Measurements from ENCODE around the gene DNAJC6. TPM values are rescaled to one million over a fixed set of nuclear protein-coding genes. Genes with fewer than 3 reads are reported as not detected.

DNAJC6 gene
- total RNA-seq, 2 experiments from 2014 or later: 4.1 to 6.2 TPM

DNA sequence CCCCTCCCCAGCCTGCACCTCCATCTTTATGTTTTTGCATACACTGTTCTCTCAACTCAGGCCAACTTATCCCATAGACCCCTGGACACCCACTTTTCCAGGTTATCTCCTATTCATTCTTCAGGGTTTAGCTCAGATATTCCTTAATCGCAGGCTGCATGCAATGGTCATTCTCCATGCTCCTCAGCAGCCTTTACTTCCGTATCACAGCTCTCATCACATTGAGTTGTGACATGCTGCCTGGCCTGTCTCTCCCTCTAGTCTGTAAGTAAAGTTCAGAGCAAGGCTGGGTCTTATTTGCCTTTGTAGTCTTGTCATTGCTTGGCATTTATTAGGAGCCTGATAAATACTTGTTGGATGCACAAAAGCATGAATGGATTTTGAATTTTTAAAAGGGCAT is 6.9 kb downstream of the DNAJC6 start:
- no peak overlapping the region for H3K4me3 Mint-ChIP-seq
- no peak for ATAC-seq
- peaks cover 11% of the 10 kb centered on the region for H3K9me3 Mint-ChIP-seq (ENCODE audit: low read depth)
- DNase-seq: no peak
- peaks cover 11% of the 10 kb centered on the region for H3K27me3 Mint-ChIP-seq
- no peak overlapping the region for H3K27ac Mint-ChIP-seq
- H3K4me1 Mint-ChIP-seq: no peaks in the 10 kb centered on the region
- H3K36me3 Mint-ChIP-seq: peaks cover 11% of the 10 kb centered on the region
- CTCF ChIA-PET: interaction anchor here (0.6 kb wide), 1 partner anchor 75 kb away, joined by 4 read pairs; no protein-coding TSS in a partner anchor

- ATAC-seq: no peak
Measured at GRCh38 chr1:65317866-65318653, 8.7 kb downstream of the DNAJC6 start.

DNA sequence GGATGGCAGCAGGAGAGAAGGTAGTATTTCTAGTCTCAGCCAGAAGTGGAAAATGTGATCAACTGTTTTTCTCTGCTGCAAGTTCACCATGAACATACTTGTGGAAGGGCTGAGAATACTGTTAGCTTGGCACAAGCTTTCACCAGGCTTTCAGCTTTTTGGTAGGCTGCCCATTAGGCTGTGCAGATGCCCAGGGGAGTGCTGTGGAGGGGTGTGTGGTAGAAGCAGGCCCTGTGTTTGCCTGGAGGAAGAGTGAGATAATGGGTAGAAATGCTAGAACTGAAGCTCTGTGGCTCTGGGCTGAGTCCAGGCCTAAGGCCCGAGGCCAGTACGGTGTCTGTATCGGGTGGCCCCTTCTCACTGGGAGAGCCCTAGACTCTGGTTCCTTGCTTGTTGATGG is 9.8 kb downstream of the DNAJC6 start:
- peaks cover 23% of the 10 kb centered on the region for H3K36me3 Mint-ChIP-seq
- peaks cover 6% of the 10 kb centered on the region for H3K4me1 Mint-ChIP-seq
- H3K27ac Mint-ChIP-seq: no peak overlapping the region
- CTCF ChIA-PET: no interaction called here
- H3K27me3 Mint-ChIP-seq: no peaks in the 10 kb centered on the region
- no peak for DNase-seq
- ATAC-seq: no peak
- H3K9me3 Mint-ChIP-seq (ENCODE audit: low read depth): peaks cover 18% of the 10 kb centered on the region
- H3K4me3 Mint-ChIP-seq: no peak overlapping the region

More at GRCh38 chr1:65317866-65318653, 8.7 kb downstream of the DNAJC6 start:
- H3K9me3 Mint-ChIP-seq (ENCODE audit: low read depth): peaks cover 14% of the 10 kb centered on the region
- peaks cover 15% of the 10 kb centered on the region for H3K36me3 Mint-ChIP-seq
- no peaks in the 10 kb centered on the region for H3K27me3 Mint-ChIP-seq
- CTCF ChIA-PET: no interaction called here
- no peak for DNase-seq
- peaks cover 1% of the 10 kb centered on the region for H3K4me1 Mint-ChIP-seq
- no peak overlapping the region for H3K27ac Mint-ChIP-seq
- H3K4me3 Mint-ChIP-seq: no peak overlapping the region

DNA sequence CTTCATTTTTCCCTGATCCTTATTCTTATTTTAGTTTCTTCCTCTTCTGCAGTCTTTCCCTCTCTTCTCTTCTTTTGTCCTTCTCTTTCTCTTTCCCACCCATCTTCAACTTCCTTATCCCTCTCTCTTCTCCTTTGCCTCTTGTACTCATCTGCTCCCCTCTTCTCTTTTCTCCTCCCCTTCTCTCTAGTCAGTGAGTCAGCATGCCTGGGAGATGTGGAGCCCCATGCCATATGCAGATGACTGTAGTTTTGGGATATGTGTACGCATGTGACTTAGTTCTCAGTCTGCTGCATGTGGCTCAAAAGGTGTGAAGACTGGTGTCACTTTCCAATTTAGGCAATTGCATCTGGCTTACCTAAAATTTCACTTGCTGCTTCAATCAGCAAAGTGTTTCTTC is 10.4 kb downstream of the DNAJC6 start:
- Mint-ChIP-seq H3K27me3 (no peaks in the 10 kb centered on the region), H3K9me3 (ENCODE audit: low read depth) (peaks cover 18% of the 10 kb centered on the region), H3K27ac (no peak overlapping the region), H3K4me3 (no peak overlapping the region), H3K36me3 (peaks cover 23% of the 10 kb centered on the region), H3K4me1 (peaks cover 6% of the 10 kb centered on the region)
- ATAC-seq (no peak), DNase-seq (no peak)
- CTCF ChIA-PET: no interaction called here

DNA sequence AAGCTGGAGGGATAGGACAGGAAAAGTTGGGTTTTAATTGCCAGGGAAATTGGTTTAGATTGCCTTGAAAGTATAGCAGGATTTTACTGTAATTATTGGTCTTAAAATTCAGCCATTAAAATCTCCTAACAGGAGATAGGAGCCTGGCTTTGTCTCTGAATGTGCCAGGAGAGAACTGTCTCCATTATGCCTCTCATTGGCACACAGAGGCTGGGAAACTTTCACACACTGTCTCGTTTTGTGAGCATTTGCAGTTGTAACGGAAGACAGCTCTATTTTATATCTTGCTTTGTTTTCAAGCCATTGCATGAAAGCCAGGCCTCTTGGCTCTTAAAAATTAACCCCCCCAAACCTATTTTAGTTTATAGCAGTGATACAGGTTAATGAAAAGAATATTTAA is 12.5 kb downstream of the DNAJC6 start:
- no peak for DNase-seq
- Mint-ChIP-seq H3K9me3 (ENCODE audit: low read depth) (peaks cover 18% of the 10 kb centered on the region), H3K4me3 (no peak overlapping the region), H3K4me1 (peaks cover 6% of the 10 kb centered on the region), H3K27ac (no peak overlapping the region), H3K36me3 (peaks cover 23% of the 10 kb centered on the region), H3K27me3 (no peaks in the 10 kb centered on the region)
- no peak for ATAC-seq
- CTCF ChIA-PET: no interaction called here

- Mint-ChIP-seq H3K27me3 (no peaks in the 10 kb centered on the region), H3K36me3 (peaks cover 22% of the 10 kb centered on the region), H3K4me1 (peaks cover 6% of the 10 kb centered on the region), H3K4me3 (no peak overlapping the region), H3K9me3 (ENCODE audit: low read depth) (peaks cover 18% of the 10 kb centered on the region), H3K27ac (peak overlapping the region; percentile 42)
- ATAC-seq (no peak), DNase-seq (no peak)
- CTCF ChIA-PET: no interaction called here
Measured at GRCh38 chr1:65323246-65323645, 13.9 kb downstream of the DNAJC6 start.

GRCh38 chr1:65330021-65330420 is 20.7 kb downstream of the DNAJC6 start:
- Mint-ChIP-seq H3K27me3 (no peaks in the 10 kb centered on the region), H3K9me3 (ENCODE audit: low read depth) (no peaks in the 10 kb centered on the region), H3K4me3 (no peak overlapping the region), H3K36me3 (peaks cover 2% of the 10 kb centered on the region), H3K27ac (no peak overlapping the region), H3K4me1 (no peaks in the 10 kb centered on the region)
- CTCF ChIA-PET: no interaction called here
- no peak for ATAC-seq
- DNase-seq: no peak

- H3K4me1 Mint-ChIP-seq: no peaks in the 10 kb centered on the region
- no peaks in the 10 kb centered on the region for H3K27me3 Mint-ChIP-seq
- H3K9me3 Mint-ChIP-seq (ENCODE audit: low read depth): no peaks in the 10 kb centered on the region
- ATAC-seq (no peak), DNase-seq (no peak)
- peaks cover 2% of the 10 kb centered on the region for H3K36me3 Mint-ChIP-seq
- CTCF ChIA-PET: no interaction called here
- H3K4me3 Mint-ChIP-seq: no peak overlapping the region
- no peak overlapping the region for H3K27ac Mint-ChIP-seq
Measured at GRCh38 chr1:65330822-65331221, 21.5 kb downstream of the DNAJC6 start.

DNA sequence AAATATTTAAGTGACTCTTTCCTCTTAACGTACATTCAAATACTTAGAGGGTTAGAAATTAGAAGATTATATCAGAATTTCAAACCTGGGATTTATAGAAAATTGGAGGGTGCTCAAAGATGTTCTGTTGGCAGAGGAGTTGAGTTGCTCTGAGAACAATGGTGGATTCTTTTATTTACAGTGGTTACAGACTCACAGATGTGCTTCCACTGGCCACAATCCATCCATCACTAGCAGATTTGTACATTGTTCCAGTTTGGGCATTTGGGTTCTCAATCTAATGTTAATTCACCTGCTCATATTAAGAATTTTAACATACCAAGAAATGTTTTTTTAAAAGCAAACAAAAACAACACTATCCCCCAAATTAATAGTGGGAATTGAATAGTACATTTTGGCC is 23.5 kb downstream of the DNAJC6 start:
- Mint-ChIP-seq H3K9me3 (ENCODE audit: low read depth) (no peaks in the 10 kb centered on the region), H3K4me1 (no peaks in the 10 kb centered on the region), H3K36me3 (peaks cover 2% of the 10 kb centered on the region), H3K27me3 (no peaks in the 10 kb centered on the region), H3K27ac (no peak overlapping the region), H3K4me3 (no peak overlapping the region)
- CTCF ChIA-PET: no interaction called here
- ATAC-seq (no peak), DNase-seq (no peak)

- DNase-seq (no peak), ATAC-seq (no peak)
- H3K4me3 Mint-ChIP-seq: no peak overlapping the region
- H3K36me3 Mint-ChIP-seq: peaks cover 1% of the 10 kb centered on the region
- H3K27ac Mint-ChIP-seq: no peak overlapping the region
- H3K9me3 Mint-ChIP-seq (ENCODE audit: low read depth): no peaks in the 10 kb centered on the region
- CTCF ChIA-PET: no interaction called here
- H3K4me1 Mint-ChIP-seq: no peaks in the 10 kb centered on the region
- H3K27me3 Mint-ChIP-seq: no peaks in the 10 kb centered on the region
Measured at GRCh38 chr1:65334081-65334480, 24.7 kb downstream of the DNAJC6 start.

DNA sequence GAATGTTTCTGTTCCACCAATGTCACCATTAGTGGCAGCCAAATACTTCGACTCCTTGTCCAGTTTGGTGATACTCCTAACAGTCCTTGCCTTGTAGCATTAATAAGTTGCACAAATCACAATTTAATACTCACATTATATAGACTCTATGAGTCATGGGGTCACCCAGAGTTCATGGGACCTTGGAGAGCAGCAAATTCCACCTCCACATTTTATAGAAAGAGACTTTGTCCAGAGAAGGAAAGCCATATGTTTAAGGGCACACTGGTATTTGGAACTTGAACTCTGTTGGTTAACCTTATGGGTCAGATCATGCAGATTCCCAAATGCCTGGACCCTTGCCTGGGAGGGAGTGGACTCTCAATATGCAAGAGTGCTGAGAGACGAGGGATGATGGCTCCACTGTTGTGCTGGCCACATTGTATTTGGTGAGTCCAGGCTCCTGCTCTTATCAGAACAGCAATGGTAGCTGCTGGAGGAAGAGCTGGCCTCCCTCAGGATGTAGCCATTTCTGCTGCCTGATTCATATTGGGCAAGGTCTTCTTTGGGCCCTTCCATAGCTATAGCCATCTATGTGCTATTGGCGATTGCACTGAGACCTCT is 30.6 kb downstream of the DNAJC6 start:
- CTCF ChIA-PET: interaction anchor here (1.6 kb wide), 1 partner anchor 14 kb away, joined by 4 read pairs; no protein-coding TSS in a partner anchor
- Mint-ChIP-seq H3K27ac (no peak overlapping the region), H3K27me3 (no peaks in the 10 kb centered on the region), H3K36me3 (peaks cover 1% of the 10 kb centered on the region), H3K4me1 (peaks cover 8% of the 10 kb centered on the region), H3K4me3 (no peak overlapping the region), H3K9me3 (ENCODE audit: low read depth) (no peaks in the 10 kb centered on the region)
- ATAC-seq (no peak), DNase-seq (no peak)

DNA sequence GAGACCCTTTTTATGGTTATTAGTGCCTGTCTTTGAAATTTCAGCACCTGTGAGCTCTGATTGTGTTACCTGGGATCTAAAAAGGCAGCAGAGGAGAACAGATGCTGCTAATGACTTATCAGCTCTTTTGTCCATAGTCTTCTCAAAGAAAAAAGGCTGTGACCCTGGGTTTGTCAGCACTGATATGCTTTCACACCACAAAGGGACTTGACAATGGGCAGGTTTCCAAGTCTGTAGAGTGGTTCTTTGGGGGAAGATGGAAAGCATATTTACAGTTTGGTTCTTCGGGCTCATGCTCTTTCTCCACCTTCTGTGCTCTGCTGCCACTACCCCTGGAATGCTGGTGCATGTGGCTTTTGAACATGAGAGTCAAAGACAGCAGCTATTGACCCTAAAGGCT is 32.0 kb downstream of the DNAJC6 start:
- Mint-ChIP-seq H3K9me3 (ENCODE audit: low read depth) (no peaks in the 10 kb centered on the region), H3K36me3 (peaks cover 1% of the 10 kb centered on the region), H3K27me3 (no peaks in the 10 kb centered on the region)

DNA sequence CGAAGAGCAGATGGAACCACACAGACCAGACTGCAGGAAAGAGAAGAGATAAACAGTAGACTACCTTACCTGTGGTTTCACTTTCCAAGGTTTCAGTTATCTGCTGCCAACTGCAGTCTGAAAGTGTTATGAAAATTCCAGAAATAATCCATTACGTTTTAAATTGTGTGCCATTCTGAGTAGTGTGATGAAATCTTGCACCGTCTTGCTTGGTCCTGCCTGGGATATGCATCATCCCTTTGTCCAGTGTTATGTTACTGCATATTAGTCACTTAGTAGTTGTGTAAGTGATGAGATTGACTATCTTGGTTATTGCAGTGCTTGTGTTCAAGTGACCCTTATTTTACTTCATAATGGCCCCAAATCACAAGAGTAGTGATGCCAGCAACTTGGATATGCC is 33.9 kb downstream of the DNAJC6 start:
- no peak for ATAC-seq
- Mint-ChIP-seq H3K4me1 (peaks cover 8% of the 10 kb centered on the region), H3K27me3 (no peaks in the 10 kb centered on the region), H3K9me3 (ENCODE audit: low read depth) (no peaks in the 10 kb centered on the region), H3K4me3 (no peak overlapping the region), H3K36me3 (peaks cover 1% of the 10 kb centered on the region), H3K27ac (no peak overlapping the region)
- CTCF ChIA-PET: no interaction called here
- no peak for DNase-seq

More for the DNA sequence above, 32.0 kb downstream of the DNAJC6 start:
- peaks cover 8% of the 10 kb centered on the region for H3K4me1 Mint-ChIP-seq
- no peak overlapping the region for H3K27ac Mint-ChIP-seq
- no peak for ATAC-seq
- H3K4me3 Mint-ChIP-seq: no peak overlapping the region
- CTCF ChIA-PET: interaction anchor here (1.6 kb wide), 1 partner anchor 12 kb away, joined by 4 read pairs; no protein-coding TSS in a partner anchor
- no peak for DNase-seq

GRCh38 chr1:65344171-65344814 is 35.0 kb downstream of the DNAJC6 start:
- no peaks in the 10 kb centered on the region for H3K27me3 Mint-ChIP-seq
- DNase-seq (no peak), ATAC-seq (no peak)
- H3K4me3 Mint-ChIP-seq: no peak overlapping the region
- peaks cover 8% of the 10 kb centered on the region for H3K4me1 Mint-ChIP-seq
- CTCF ChIA-PET: no interaction called here
- H3K27ac Mint-ChIP-seq: no peak overlapping the region
- H3K9me3 Mint-ChIP-seq (ENCODE audit: low read depth): no peaks in the 10 kb centered on the region
- peaks cover 1% of the 10 kb centered on the region for H3K36me3 Mint-ChIP-seq

All from activated CD8-positive, alpha-beta memory T cell treated with anti-CD3 and anti-CD28 coated beads, Interleukin-2, amount 10 ng/mL, durations not matched to agents 7 days and 5 days (primary cell).